ENCODE measurements around the gene TCF15.
A peak's percentile ranks its signal among the peaks of the same experiment; 100 is the strongest.

TCF15 gene, protein sequence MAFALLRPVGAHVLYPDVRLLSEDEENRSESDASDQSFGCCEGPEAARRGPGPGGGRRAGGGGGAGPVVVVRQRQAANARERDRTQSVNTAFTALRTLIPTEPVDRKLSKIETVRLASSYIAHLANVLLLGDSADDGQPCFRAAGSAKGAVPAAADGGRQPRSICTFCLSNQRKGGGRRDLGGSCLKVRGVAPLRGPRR

DNA sequence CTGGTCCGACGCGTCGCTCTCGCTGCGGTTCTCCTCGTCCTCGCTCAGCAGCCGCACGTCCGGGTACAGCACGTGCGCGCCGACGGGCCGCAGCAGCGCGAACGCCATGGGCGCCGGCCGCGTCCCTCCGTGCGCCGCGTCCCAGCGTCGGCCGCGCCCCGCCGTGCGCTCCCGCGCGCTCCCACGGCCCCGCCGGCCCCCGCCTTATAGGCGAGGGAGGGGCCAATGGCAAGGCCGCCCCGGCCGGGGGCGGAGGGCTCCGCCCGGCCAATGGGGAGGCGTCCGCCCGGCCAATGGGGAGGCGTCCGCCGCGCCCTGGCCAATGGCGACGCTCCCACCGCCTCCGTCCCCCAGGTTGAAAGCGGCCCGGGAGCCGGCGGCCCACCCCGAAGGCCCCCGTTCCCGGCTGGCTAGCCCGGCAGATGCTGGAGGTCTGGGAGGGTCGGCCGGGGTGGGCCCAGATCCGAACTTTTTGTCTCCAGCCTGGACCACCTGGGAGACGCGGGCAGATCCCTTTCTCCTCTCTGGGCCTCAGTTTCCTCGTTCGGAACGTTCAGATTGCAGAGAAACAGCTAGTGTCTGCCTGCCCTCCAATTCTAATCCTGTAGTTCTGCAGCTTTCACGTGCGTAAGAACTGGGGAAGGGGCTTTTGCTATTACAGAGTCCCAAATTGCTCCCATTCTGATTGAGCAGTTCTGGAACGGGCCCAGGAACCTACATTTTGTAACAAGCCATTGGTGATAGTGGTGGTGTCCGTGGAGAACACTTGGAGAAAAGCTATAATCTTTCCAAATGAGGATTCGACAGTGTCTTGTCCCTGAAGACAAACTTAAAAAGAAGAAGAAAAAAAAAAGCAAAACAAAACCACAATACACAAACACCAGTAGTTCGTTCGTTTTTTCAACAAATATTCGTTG, at the start of gene TCF15:
Gene TCF15 (minus strand): TSS at position 180 of the 917 bp plus-strand sequence. CDS start 72 bp downstream, at position 108.
- FAIRE-seq (no peak), DNase-seq (ENCODE audit: low spot score) (peak; percentile 79)

DNA sequence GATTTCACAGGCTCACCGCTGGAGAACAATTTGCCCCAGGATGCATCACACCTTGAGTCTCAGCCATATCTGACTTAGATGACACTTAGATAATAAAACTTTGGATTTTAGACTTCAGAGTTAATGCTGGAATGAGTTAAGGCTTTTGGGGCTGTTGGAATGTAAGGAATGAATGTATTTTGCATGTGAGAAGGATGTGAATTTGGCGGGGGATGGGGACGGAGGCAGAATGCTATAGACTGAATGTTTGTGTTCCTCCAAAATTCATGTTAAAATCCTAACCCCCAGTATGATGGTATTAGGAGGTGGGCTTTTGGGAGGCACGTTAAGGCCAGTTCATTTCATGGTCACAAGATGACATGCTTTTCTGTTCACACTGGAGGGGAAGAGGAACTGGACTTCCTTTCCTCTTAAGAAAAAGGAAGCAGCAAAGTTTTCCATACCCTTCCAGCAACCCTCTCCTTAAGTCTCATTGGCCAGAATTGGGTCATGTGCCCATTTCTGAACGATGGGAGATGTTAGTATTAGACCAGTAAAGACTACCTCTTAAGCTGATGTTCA, 48.7 kb upstream of the TCF15 start:
- no peak for DNase-seq (ENCODE audit: low spot score)
- FAIRE-seq = no peak

DNA sequence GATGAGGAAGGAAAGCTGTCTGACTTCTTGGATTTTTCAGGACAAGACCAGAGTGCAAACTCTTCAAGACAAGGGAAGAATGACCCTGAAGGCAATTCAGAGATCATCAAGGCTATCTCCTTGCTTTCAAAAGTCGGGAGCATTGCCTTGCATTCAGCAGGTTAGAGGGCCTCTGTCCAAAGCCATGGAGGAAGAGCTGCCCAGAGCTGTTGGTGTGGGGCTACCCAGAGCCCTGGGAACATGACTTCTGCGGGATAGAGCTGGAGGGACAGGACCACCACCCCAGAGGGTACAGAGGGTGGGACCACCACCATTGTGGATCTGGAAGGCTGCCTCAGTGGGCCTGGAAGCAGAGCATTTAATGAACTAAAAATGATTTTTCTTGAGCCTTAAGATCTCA, 48.1 kb upstream of the TCF15 start:
- FAIRE-seq = no peak
- no peak for DNase-seq (ENCODE audit: low spot score)

DNA sequence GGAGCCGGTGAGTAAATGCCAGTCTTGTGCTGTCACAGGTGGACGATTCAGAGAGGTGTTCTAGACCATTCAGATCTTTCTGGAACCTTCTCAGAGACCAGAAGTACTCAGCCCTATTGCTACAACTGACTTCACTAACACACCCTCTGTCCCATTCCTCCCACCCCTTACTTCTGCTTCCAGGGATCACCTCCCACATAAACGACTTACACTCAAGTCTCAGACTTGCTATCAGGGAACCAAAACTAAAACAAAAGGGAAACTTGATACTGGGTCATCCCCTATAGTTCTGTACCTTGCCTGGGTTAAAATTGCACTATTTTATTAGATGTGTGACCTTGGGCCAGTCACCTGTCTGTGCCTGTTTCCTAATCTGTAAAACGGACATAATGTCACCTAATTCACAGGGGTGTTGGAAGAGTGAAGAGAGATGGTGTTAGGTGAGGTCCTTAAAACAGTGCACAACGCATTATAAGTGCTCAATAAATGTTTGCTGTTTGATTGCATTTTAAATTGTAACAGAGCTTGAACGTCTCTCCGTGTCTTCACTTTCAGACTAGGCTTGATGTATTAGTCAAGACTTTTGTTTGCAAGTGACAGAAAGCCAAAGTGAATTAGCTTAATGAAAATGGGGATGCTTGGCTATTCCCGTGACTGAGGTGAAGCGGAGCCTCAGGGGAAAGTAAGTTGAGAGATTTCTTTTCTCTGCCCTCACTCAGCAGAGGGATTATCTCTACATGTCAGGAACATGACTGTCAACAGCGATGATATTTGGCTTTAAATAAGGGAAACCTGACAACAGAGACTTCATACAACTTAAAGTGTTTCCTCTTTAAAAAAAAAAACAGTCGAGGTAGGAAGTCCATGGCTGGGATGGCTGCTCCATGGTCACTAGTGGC, 45.9 kb upstream of the TCF15 start:
- DNase-seq (ENCODE audit: low spot score) (no peak), FAIRE-seq (no peak)

DNA sequence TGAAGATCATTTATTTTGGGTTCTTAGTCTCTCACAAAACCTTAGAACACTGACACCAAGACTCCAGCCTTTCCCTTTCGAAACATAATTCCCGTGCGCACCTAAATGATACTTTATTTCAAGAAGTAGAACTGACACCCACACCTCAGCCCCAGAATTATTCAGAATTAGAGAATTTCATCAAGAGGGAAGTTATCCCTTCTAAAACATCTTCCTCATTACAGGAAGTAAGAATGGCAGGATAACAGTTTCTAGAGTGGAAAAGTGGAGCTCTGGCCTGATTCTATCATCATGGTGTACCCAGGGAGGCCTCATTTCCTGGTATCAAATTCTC, 44.3 kb upstream of the TCF15 start:
- no peak for DNase-seq (ENCODE audit: low spot score)

DNA sequence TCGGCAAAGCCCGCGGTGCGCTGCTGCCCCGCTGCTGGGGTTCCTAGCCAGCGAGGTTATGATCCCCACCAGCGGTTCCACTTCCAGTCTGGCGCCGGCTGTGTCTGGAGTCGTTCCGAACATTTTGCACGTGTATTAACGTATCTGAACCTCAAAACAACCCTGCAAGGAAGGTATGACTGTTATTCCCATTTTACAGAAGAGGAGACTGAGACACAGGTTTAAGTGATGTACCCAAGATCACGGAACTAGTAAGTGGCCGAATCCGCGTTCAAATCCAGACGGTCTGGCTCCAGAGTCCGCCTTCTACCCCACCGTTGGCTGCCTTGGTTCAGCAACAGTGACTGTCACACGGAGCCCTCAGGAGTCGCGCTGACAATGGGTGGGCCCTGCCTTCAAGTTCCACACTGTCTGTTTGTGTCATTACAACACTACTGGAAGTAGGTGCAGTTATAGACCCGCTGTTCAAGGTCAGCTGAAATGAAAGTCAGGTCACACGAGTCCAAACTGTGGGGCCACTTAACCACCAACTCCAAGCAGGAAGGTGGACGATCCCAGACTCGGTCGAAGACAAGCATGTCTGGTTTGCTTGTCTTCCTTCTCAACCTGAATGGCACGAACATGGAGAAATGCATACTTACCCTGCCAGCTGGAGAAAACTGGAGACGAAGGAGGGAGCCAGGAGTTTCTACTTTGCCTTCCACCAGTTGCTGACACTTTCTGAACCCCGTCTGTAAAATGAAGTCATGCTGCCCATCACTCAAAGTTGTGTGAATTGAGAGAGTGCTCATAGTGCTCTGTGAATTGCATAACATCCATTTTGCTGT, 43.7 kb upstream of the TCF15 start:
- FAIRE-seq (no peak), DNase-seq (ENCODE audit: low spot score) (no peak)

More for the DNA sequence above, 44.3 kb upstream of the TCF15 start:
- FAIRE-seq = no peak

DNA sequence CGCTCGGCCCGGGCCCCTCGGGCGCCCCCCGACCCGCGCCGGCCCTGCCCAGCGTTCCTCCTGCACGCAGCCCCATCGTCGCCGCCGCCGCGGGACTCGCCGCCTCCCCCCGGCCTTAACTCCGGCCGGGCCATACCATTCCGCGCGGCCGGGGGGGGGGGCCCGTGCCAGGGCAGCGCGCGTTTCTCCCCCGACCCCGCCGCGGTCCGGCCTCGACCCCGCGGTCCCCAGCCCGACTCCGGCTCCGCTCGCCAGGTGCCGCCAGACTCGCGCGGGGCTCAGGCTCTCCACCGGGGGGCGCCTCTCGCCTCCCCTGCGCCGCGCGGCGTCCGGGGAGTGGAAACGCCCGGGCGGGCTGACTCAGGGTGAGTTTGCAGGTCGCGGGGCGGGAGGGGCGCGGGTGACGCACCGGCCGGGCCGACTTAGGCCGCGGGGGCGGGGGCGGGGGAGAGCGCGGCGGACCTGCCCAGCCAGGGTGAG, 43.0 kb upstream of the TCF15 start, which contains the start of gene SRXN1:
Gene SRXN1 (minus strand): TSS at position 91 of the 480 bp plus-strand sequence. CDS start 15 bp downstream, at position 76.
- FAIRE-seq (peak; percentile 23), DNase-seq (ENCODE audit: low spot score) (peak; percentile 94)

DNA sequence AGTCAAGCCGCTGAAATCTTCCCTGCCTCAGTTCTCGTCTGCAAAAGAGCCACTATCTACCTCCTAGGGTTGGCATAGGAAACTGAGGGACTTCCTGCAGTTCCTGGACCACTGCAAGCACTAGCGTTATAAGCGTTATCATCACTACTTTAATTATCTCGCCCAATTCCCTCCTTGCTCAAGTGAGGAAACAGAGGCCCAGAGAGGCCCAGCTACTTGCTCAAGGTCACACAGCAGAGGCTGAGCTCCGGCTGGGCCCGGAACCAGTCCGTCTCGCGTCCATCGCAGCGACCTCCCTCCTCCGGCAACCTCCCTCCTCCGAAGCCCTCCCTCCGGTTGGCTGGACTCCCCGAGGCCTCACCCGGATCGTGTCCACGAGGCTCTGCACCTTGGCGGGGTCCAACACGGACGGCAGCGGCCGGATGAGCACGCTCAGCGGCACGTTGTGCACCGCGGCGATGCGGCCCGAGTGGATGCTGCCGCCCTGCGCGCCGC, 42.6 kb upstream of the TCF15 start:
- DNase-seq (ENCODE audit: low spot score) (no peak), FAIRE-seq (no peak)

DNA sequence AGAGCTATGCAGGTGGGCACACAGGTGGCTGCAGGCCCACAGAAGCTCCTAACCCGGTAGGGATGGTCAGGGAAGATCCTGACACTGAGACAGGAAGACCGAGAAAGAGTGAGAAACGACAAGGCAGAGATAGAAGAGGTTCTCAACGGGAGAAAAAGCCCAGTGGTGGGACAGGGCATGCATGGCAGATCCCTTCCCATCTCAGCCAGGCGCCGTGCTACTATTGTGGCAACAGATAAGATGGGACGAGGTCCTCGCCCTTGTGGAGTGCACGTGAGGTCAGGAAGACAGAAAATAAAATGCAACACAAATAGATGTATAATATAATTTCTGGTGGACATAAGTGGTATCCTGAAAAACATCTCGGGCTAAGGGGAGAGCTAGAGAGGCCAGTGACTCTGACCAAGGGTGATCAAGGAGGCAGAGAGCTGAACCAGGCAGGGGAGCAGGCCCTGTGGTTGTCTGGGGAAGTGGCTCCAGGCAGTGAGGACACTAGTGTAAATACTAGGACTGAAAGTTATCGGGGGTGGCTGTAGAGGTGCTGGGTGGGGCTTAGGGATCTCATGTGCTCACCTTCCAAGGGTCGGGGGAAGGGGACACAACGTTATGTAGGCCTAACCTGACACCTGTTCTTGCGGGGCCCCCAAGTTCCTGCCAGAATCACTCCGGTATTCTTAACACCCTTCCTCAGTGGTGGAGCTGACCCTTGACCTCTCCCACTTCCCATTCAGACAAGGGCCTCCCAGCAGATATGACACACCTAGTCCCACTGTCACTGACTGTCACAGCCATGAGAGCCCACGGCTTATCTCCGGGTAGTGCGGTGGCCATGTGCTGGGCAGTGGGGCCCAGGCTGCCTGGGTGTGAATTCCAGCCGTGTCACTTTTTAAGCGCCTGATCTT, 41.9 kb upstream of the TCF15 start:
- FAIRE-seq (no peak), DNase-seq (ENCODE audit: low spot score) (no peak)

DNA sequence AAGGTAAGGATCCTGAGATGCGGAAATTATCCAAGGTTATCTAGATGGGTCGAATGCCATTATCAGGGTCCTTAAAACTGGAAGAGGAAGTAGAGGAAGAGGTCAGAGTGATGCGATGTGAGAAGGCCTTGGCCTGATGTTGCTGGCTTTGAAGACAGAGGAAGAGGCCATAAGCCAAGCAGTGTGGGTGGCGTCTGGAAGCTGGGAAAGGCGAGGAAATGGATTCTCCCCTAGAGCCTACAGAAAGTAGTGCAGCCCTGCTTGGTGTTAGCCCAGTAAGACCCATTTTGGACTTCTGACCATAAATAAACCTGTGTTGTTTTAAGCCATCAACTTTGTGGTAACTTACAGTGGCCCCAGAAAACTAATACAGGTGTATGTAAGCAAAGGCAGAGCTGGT, 40.8 kb upstream of the TCF15 start:
- FAIRE-seq (no peak), DNase-seq (ENCODE audit: low spot score) (no peak)

DNA sequence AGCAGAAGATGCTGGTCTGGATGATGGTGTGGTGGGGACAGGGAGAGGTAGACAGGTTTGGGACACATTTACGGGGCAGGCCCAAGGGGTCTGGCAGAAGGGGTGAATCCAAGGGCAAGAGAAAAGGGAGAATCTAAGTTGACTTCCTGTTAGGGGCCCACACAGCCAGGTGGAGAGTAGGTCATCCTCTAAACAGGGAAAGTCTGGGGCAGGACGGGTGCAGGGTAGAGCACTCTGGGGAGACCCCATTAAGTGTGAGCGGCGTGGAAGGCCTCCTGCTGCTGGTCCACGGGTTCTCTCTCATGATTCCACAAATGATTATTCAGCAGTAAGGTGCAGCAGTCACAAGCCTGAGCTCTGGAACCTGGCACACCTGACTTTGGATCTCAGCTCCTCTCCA, 40.2 kb upstream of the TCF15 start:
- FAIRE-seq (no peak), DNase-seq (ENCODE audit: low spot score) (no peak)

DNA sequence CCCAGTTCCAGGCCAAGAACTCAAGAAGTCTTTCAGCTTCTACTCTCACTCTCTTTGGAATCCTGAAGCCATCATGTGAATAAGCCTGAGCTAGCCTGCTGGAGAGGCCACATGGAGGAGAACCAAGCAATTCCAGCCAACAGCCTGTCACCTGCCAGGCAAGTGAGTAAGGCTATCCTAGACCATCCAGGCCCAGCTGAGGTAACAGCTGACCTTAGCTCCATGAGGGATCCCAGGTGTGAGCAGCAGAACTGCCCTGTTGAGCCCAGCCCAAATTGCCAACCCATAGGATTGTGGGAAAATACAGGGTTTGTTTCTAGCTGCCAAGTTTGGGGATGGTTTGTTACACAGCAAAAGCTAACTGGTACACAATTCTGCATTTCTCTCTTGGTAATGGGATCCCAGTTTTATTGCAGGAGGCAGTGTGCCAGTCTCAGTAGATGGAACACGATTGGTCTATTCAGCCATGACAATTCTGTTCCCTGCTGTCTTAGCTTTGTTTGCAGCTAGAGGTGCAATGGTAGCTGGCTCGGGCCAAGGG, 37.4 kb upstream of the TCF15 start:
- no peak for FAIRE-seq

DNA sequence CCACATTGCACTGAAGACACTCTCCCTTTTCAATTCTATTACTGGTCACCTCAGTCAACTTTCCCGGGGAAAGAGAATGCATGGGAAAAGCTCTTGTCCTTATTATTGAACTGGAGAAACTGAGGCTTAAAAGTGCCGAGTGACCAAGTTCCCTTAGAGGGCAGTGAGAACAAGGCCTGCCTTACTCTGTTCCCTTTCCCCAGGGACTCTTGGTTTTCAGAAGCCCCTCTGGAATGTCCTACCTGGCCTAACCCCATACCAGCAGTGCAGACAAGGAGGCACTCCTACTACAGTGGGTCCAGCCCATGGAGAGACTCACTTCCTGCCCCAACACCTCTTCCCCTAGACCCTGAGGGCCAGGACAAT, 36.7 kb upstream of the TCF15 start:
- DNase-seq (ENCODE audit: low spot score) = no peak
- no peak for FAIRE-seq

More for the DNA sequence above, 37.4 kb upstream of the TCF15 start:
- DNase-seq (ENCODE audit: low spot score) = no peak

DNA sequence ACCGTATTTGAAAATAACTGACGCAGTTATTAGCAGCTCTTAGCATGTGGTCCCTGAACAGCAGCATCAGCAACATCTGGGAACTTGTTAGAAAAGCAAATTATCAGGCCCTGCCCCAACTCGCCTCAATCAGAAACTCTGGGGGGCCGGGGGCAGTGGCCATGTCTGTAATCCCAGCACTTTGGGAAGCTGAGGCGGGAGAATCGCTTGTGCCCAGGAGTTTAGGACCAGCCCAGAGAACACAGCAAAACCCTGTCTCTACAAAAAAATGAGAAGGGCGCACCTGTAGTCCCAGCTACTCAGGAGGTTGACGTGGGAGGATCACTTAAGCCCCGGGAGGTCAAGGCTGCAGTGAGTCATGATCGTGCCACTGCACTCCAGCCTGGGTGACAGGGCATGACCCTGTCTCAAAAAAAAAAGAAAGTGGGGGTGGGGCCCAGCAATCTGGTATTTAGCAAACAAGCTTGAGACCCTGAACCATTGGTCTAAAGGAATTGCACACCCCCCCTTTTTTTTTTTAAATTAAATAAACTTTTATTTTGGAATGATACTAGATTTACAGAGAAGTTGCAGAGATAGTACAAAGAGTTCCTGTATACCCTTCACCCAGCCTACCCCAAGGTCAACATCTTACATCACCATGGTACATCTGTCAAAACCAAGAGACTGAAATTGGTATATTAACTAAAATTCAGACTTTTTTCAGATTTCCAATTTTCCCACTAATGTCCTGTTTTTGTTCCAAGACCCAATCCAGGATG, 36.2 kb upstream of the TCF15 start:
- no peak for DNase-seq (ENCODE audit: low spot score)
- no peak for FAIRE-seq

DNA sequence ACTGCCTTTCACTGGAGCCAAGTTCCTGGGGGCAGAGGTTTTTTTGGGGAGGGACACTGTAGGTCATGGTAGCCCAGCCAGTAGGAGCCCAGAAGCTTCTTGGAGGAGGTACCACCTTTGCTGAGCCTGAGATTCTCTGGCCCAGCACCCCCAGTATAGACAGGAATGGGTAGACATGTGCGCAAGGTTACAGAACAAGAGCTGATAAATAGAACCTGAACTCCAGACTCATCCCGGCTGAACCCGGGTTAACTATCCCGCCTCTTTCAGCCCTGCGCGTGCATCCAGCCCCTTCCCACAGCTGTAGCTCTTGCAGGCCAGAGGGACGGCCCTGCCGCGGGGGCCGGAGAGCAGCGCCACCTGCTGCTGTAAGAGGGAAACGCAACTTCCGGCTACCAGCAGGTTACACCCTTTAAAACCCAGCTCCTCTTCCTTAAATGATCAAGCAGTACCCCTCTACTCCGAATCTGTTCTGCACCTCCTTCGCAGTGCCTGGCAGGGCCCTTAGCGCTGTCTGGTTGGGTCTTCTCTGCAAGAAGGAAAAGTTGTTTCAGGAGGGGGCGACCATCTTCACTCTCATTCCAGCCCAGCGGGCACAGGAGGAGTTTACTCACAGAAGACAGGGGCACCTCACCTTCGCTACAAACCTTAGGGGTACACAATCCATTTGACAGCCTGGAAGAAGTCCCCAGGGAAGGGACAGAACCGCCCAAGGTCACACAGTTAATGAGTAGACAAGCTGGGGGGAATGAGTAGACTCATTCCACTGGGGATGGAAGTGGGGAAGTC, 35.4 kb upstream of the TCF15 start:
- FAIRE-seq = peak; percentile 20
- DNase-seq (ENCODE audit: low spot score) = peak; percentile 83

DNA sequence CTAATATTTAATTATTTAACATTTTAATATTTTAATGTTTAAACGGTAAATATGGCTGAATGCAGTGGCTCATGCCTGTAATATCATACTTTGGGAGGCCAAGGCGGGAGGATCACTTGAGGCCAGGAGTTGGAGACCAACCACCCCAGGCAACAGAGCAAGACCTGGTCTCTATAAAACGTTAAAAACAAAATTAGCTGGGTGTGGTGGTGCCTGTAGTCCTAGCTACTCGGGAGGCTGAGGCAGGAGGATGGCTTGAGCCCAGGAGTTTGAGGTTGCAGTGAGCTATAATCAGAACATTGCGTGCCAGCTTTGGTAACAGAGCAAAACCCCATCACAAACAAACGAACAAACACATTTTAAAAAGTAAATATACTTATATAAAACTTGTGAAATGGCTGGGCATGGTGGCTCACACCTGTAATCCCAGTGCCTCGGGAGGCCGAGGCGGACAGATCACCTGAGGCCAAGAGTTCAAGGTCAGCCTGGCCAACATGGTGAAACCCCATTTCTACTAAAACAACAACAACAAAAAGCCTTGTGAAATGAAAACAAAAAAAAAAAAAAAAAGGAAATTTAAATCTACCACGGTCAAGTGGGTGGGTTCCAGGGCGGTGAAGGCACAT, 34.7 kb upstream of the TCF15 start:
- no peak for FAIRE-seq

More for the DNA sequence above, 34.7 kb upstream of the TCF15 start:
- no peak for DNase-seq (ENCODE audit: low spot score)
